HEK293 (cell line): Measurements from ENCODE around the gene PDYN.
A peak's percentile ranks its signal among the peaks of the same experiment; 100 is the strongest.

Experiments used
- CTCF ChIA-PET: fragments of 350-600 bp; formaldehyde crosslinking; extraction: SDS; loops from one replicate; lab custom pipeline; 2021; ENCODE audit warnings: antibody characterized with exemption; lab: Yijun Ruan, JAX
- POLR2A ChIA-PET: fragments of 300-600 bp; formaldehyde crosslinking; extraction: SDS; loops from one replicate; lab custom pipeline; 2020; ENCODE audit warnings: antibody characterized with exemption, inconsistent platforms; lab: Yijun Ruan, JAX
- H3K27ac ChIP-seq: fragments of 200-500 bp; sonication (Bioruptor generic); 2 replicates; pipeline ENCODE4 v1.5.1; 2014; ENCODE audit warnings: low read depth, low read length, control low read depth, inconsistent platforms; ENCODE audit errors: extremely low read depth
- H3K36me3 ChIP-seq, 2 experiments: fragments of 200-500 bp in 1 of 2; sonication (Bioruptor generic) in 1 of 2; 1 replicate in 1 of 2; 2 replicates in 1 of 2; pipeline ENCODE4 v1.5.1; 2014 to 2017; ENCODE audit warnings: inconsistent platforms in 2 of 2, low read length in 2 of 2; ENCODE audit not compliant: control insufficient read depth in 2 of 2, insufficient read depth in 1 of 2
- H3K4me1 ChIP-seq: fragments of 200-500 bp; sonication (Bioruptor generic); 2 replicates; pipeline ENCODE4 v1.5.1; 2014; ENCODE audit warnings: mild to moderate bottlenecking, low read length, inconsistent platforms; ENCODE audit not compliant: control insufficient read depth, insufficient read depth
- H3K4me3 ChIP-seq: 2 replicates; pipeline ENCODE4 v1.5.1; 2011; ENCODE audit warnings: low read depth, mild to moderate bottlenecking, control low read depth, low read length, moderate library complexity
- H3K9me3 ChIP-seq: fragments of 200-500 bp; sonication (Bioruptor generic); 2 replicates; pipeline ENCODE4 v1.5.1; 2014; ENCODE audit warnings: low read depth, low read length, inconsistent platforms; ENCODE audit not compliant: control insufficient read depth, insufficient read depth
- BCL11B ChIP-seq: fragments of 450-650 bp; formaldehyde crosslinking; IDR thresholded peaks from 2 replicates; pipeline ENCODE4 v1.5.1; 2016; ENCODE audit warnings: low read depth, missing biosample characterization, missing genetic modification characterization
- OVOL3 ChIP-seq: fragments of 450-650 bp; formaldehyde crosslinking; IDR thresholded peaks from 2 replicates; pipeline ENCODE4 v1.5.1; 2016; ENCODE audit warnings: missing biosample characterization, missing genetic modification characterization
- PRDM4 ChIP-seq: fragments of 450-650 bp; formaldehyde crosslinking; IDR thresholded peaks from 2 replicates; pipeline ENCODE4 v1.5.1; 2017; ENCODE audit warnings: missing biosample characterization, missing genetic modification characterization
- ZBTB20 ChIP-seq: fragments of 450-650 bp; formaldehyde crosslinking; IDR thresholded peaks from 2 replicates; pipeline ENCODE4 v1.5.1; 2016; ENCODE audit warnings: missing biosample characterization, missing genetic modification characterization
- ZEB2 ChIP-seq: fragments of 450-650 bp; formaldehyde crosslinking; IDR thresholded peaks from 2 replicates; pipeline ENCODE4 v1.5.1; 2016; ENCODE audit warnings: missing biosample characterization, missing genetic modification characterization
- ZNF138 ChIP-seq: fragments of 450-650 bp; formaldehyde crosslinking; IDR thresholded peaks from 2 replicates; pipeline ENCODE4 v1.5.1; 2016; ENCODE audit warnings: missing biosample characterization, missing genetic modification characterization, borderline replicate concordance
- ZNF140 ChIP-seq: fragments of 450-650 bp; formaldehyde crosslinking; IDR thresholded peaks from 2 replicates; pipeline ENCODE4 v1.5.1; 2016; ENCODE audit warnings: missing biosample characterization, missing genetic modification characterization
- ZNF2 ChIP-seq: fragments of 450-650 bp; formaldehyde crosslinking; IDR thresholded peaks from 2 replicates; pipeline ENCODE4 v1.5.1; 2016; ENCODE audit warnings: missing biosample characterization, missing genetic modification characterization
- ZNF239 ChIP-seq: fragments of 450-650 bp; formaldehyde crosslinking; IDR thresholded peaks from 2 replicates; pipeline ENCODE4 v1.5.1; 2016; ENCODE audit warnings: missing biosample characterization, missing genetic modification characterization
- ZNF280D ChIP-seq: fragments of 450-650 bp; formaldehyde crosslinking; IDR thresholded peaks from 2 replicates; pipeline ENCODE4 v1.5.1; 2016; ENCODE audit warnings: missing biosample characterization, missing genetic modification characterization
- ZNF350 ChIP-seq: fragments of 450-650 bp; formaldehyde crosslinking; IDR thresholded peaks from 2 replicates; pipeline ENCODE4 v1.5.0; 2017; ENCODE audit warnings: missing biosample characterization, mild to moderate bottlenecking, missing genetic modification characterization
- ZNF391 ChIP-seq: fragments of 450-650 bp; formaldehyde crosslinking; IDR thresholded peaks from 2 replicates; pipeline ENCODE4 v1.5.1; 2016; ENCODE audit warnings: low read depth, missing biosample characterization, missing genetic modification characterization, borderline replicate concordance
- ZNF449 ChIP-seq: fragments of 450-650 bp; formaldehyde crosslinking; IDR thresholded peaks from 2 replicates; pipeline ENCODE4 v1.5.1; 2017; ENCODE audit warnings: missing biosample characterization, mild to moderate bottlenecking, missing genetic modification characterization, moderate library complexity
- ZNF624 ChIP-seq: fragments of 450-650 bp; formaldehyde crosslinking; IDR thresholded peaks from 2 replicates; pipeline ENCODE4 v1.5.1; 2017; ENCODE audit warnings: missing biosample characterization, missing genetic modification characterization
- TF ChIP-seq, protein P1 (sequence below): fragments of 450-650 bp; formaldehyde crosslinking; IDR thresholded peaks from 2 replicates; pipeline ENCODE4 v1.5.1; 2017; ENCODE audit warnings: missing biosample characterization, missing genetic modification characterization

Gene PDYN

DNA sequence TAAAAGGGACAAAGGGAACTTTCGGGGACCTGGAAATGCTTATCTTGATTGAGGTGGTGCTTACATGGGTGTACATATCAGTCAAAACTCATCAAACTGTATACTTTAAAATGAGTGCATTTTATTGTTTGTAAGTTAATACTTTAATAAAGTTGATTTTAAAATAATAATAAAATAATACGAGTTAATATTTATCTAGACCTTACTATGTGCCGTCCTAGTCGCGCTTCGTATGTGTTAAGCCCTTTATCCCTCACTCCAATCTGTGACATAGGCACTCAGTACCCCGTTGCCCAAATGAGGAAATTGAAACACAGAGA is 47.5 kb downstream of the PDYN start (continued):
- TF ChIP-seq ZNF280D (tag by site-specific recombination) = no peak
- TF ChIP-seq, protein P1, sequence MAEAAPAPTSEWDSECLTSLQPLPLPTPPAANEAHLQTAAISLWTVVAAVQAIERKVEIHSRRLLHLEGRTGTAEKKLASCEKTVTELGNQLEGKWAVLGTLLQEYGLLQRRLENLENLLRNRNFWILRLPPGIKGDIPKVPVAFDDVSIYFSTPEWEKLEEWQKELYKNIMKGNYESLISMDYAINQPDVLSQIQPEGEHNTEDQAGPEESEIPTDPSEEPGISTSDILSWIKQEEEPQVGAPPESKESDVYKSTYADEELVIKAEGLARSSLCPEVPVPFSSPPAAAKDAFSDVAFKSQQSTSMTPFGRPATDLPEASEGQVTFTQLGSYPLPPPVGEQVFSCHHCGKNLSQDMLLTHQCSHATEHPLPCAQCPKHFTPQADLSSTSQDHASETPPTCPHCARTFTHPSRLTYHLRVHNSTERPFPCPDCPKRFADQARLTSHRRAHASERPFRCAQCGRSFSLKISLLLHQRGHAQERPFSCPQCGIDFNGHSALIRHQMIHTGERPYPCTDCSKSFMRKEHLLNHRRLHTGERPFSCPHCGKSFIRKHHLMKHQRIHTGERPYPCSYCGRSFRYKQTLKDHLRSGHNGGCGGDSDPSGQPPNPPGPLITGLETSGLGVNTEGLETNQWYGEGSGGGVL (tag by site-specific recombination) = no peak
- no peak for TF ChIP-seq ZEB2 (tag by site-specific recombination)
- no peak for TF ChIP-seq ZNF140 (tag by site-specific recombination)
- no peak for TF ChIP-seq ZNF239 (tag by site-specific recombination)
- TF ChIP-seq ZNF2 (tag by site-specific recombination) = no peak
- no peak for TF ChIP-seq ZNF624 (tag by site-specific recombination)

DNA sequence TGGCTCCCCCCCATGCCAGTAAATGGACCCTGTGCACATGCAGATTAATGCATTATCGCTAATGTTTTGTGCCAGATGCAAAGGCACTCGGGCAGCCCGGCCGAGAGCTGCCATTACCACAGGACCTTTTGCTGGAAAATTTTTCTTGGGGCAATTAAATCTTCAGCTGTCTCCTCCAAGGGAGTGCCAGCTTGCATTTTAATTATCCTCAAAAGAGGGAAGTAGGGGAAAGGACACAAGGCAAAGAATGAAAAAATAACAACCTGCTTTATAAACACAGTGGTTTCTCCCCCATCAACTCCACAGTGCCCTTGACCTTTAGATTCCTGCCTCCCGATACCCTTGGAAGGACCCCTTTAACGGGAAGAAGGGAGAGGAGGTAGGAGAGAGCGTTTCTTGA is 48.2 kb downstream of the PDYN start:
- H3K27ac ChIP-seq = no peak overlapping the region
- TF ChIP-seq OVOL3 (tag by site-specific recombination) (no peak), ZNF350 (tag by site-specific recombination) (no peak), BCL11B (tag by site-specific recombination) (no peak), ZBTB20 (tag by site-specific recombination) (no peak), PRDM4 (no peak), ZNF138 (tag by site-specific recombination) (no peak)
- no peaks in the 10 kb centered on the region for H3K9me3 ChIP-seq
- H3K36me3 ChIP-seq = no peaks in the 10 kb centered on the region
- POLR2A ChIA-PET = no interaction called here
- no peaks in the 10 kb centered on the region for H3K4me1 ChIP-seq
- CTCF ChIA-PET = interaction anchor here (0.5 kb wide), 1 partner anchor 149 kb away, joined by 3 read pairs; no protein-coding TSS in a partner anchor
- no peak overlapping the region for H3K4me3 ChIP-seq

DNA sequence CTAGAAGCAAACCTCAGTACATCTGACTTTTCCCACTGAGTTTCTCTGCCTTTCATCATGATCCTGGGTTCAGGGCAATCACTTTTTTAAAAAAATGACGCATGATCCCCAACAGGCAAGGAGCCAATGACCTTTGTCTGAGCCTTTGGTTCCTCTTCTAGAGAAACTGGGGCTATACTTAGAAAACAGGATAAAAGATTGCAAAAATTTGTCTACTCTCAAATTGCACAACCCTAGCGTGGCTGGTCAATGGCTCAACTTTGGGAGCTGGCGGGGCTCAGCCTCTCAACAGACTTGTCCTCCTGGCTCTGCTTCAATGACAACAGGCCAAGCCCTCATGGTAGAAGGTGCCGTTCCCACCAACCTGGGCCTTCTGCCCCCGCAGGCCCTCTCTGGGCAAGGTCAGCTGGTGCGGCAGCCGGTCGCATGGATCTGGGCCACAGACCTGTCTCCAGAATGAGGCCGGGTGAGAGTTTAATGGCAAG is 48.7 kb downstream of the PDYN start:
- TF ChIP-seq ZNF391 (tag by site-specific recombination) (no peak), ZNF449 (tag by site-specific recombination) (peak; percentile 12; the same call in 1 of the 2 replicates)
- Histone ChIP-seq H3K36me3 (no peaks in the 10 kb centered on the region), H3K9me3 (no peaks in the 10 kb centered on the region), H3K4me3 (no peak overlapping the region), H3K27ac (no peak overlapping the region), H3K4me1 (no peaks in the 10 kb centered on the region)
- POLR2A ChIA-PET = no interaction called here
- CTCF ChIA-PET = no interaction called here
